Thyroid gland (tissue), 4 donors: Measurements from ENCODE around the gene HBA2.

Experiments
- CTCF ChIP-seq, 6 experiments: fragments of 200-600 bp in 3 of 6; fragments of 450-650 bp in 3 of 6; sonication (generic) in 3 of 6; IDR thresholded peaks; one replicate each; pipeline ENCODE4 v1.5.1; 2016 to 2019; ENCODE audit warnings: antibody characterized with exemption in 6 of 6, mild to moderate bottlenecking in 2 of 6, inconsistent platforms in 1 of 6, moderate library complexity in 1 of 6
- POLR2A ChIP-seq, 2 donors: fragments of 450-650 bp; IDR thresholded peaks; one replicate each; pipeline ENCODE4 v1.6.1; 2017; ENCODE audit warnings: antibody characterized with exemption in 2 of 2, mild to moderate bottlenecking in 2 of 2, moderate library complexity in 1 of 2

- TF ChIP-seq CTCF (IDR thresholded peaks at IDR 0.05) (no peak), POLR2A (IDR thresholded peaks at IDR 0.05) (no peak)
Observed at GRCh38 chr16:160691-161190, 11.9 kb upstream of the HBA2 start.
